ENCODE data around the gene CA4. TPM values are rescaled to one million over a fixed set of nuclear protein-coding genes. Genes with fewer than 3 reads are reported as not detected.

CA4 gene
- total and polyA plus RNA-seq, 2 of the 8 experiments (the other 6 are each of a cell fraction or from before 2014, with no cell fraction given) = 3.6 to 4.2 TPM

- POLR2A ChIA-PET (ENCODE audit: partially characterized antibody) = no interaction called here
- H3K79me1 ChIP-seq (ENCODE audit: low read depth, low read length) = no peaks in the 10 kb centered on the region
- no peak overlapping the region for H2BK5ac ChIP-seq (ENCODE audit: low read depth, low read length)
- no peak overlapping the region for H2BK20ac ChIP-seq (ENCODE audit: low read length)
- no peaks in the 10 kb centered on the region for H3K9me3 ChIP-seq (ENCODE audit: insufficient read depth in 2 of 2, low read depth in 1 of 2, low read length in 1 of 2)
- no peaks in the 10 kb centered on the region for H3K4me1 ChIP-seq (replicated peaks in 1 of 4; ENCODE audit: control insufficient read depth in 3 of 4, insufficient read depth in 4 of 4, low read length in 3 of 4)
- no peaks in the 10 kb centered on the region for H3K36me3 ChIP-seq (ENCODE audit: control insufficient read depth in 2 of 4, insufficient read depth in 4 of 4, low read length in 3 of 4)
- no peak overlapping the region for H3K27ac ChIP-seq (ENCODE audit: low read depth, low read length)
- H3K56ac ChIP-seq (replicated peaks; ENCODE audit: insufficient read length, low read depth, low read length) = no peak overlapping the region
- H2AK5ac ChIP-seq (ENCODE audit: low read depth, low read length) = no peak overlapping the region
- no peaks in the 10 kb centered on the region for H3K27me3 ChIP-seq (replicated peaks in 1 of 4; ENCODE audit: control insufficient read depth in 3 of 4, extremely low read depth in 1 of 4, insufficient read depth in 3 of 4, low read length in 3 of 4)
- H2AFZ ChIP-seq (ENCODE audit: low read length) = no peak overlapping the region
- no peak overlapping the region for H2BK12ac ChIP-seq (ENCODE audit: low read depth, low read length)
- H3K4ac ChIP-seq (replicated peaks; ENCODE audit: insufficient read length, low read depth, low read length) = no peak overlapping the region
- H3K9ac ChIP-seq (replicated peaks in 1 of 4; ENCODE audit: extremely low read depth in 1 of 4, low read depth in 3 of 4, low read length in 3 of 4) = no peak overlapping the region
- H3K4me3 ChIP-seq (ENCODE audit: extremely low read depth in 1 of 4, insufficient read depth in 2 of 4, low read depth in 3 of 4, low read length in 4 of 4) = no peak overlapping the region
- no peak overlapping the region for H2BK120ac ChIP-seq (replicated peaks; ENCODE audit: low read depth, low read length)
- H2BK15ac ChIP-seq (ENCODE audit: low read length) = no peak overlapping the region
- H4K5ac ChIP-seq (ENCODE audit: insufficient read length, low read depth, low read length) = no peak overlapping the region
- no peak overlapping the region for H4K91ac ChIP-seq (replicated peaks; ENCODE audit: insufficient read length, low read length)
- no peak overlapping the region for H3K14ac ChIP-seq (ENCODE audit: insufficient read length)
- H3K23me2 ChIP-seq (ENCODE audit: low read depth, low read length) = no peaks in the 10 kb centered on the region
- CTCF ChIA-PET (ENCODE audit: partially characterized antibody) = interaction anchor here (0.7 to 1.0 kb wide), 3 partner anchors 32 to 53 kb away, joined by 3 to 4 read pairs (median 3); no protein-coding TSS in a partner anchor
- FAIRE-seq = no peak
- no peaks in the 10 kb centered on the region for H3K79me2 ChIP-seq (ENCODE audit: control insufficient read depth in 1 of 2, insufficient read depth in 2 of 2, low read length in 2 of 2)
- WGBS, 2 experiments (ENCODE audit: extremely low coverage in 1 of 2, insufficient coverage in 1 of 2, insufficient read length in 1 of 2, insufficient replicate concordance in 2 of 2, low coverage in 1 of 2, low lambda C conversion rate in 2 of 2, missing lambda C conversion rate in 1 of 2) = 92% methylated on average over 4 of the region's 4 CpGs; no CpG with 5 or more reads in 1 of the 2 experiments
- no peaks in the 10 kb centered on the region for H4K20me1 ChIP-seq (replicated peaks in 1 of 2; ENCODE audit: control insufficient read depth in 1 of 2, insufficient read depth in 2 of 2, low read length in 2 of 2)
- no peak overlapping the region for H3K23ac ChIP-seq (ENCODE audit: insufficient read length)
- H4K8ac ChIP-seq (ENCODE audit: extremely low read depth, insufficient read depth, low read length) = no peak overlapping the region
- DNase-seq (ENCODE audit: low read depth in 1 of 2, low spot score in 2 of 2) = no peak
- H3K18ac ChIP-seq (ENCODE audit: extremely low read depth, low read length) = no peak overlapping the region
- no peak overlapping the region for H3K4me2 ChIP-seq (ENCODE audit: insufficient read depth in 1 of 2, low read depth in 2 of 2, low read length in 2 of 2)
- TF ChIP-seq SAP30 (IDR thresholded peaks at IDR 0.05; ENCODE audit: insufficient read depth, insufficient replicate concordance, low read length) (no peak), PHF8 (conservative IDR thresholded peaks at IDR 0.05; ENCODE audit: low read depth, low read length) (no peak), TAF1 (IDR thresholded peaks at IDR 0.05; ENCODE audit: low read depth, low read length) (no peak), JUN (IDR thresholded peaks at IDR 0.05; ENCODE audit: low read depth, low read length) (no peak), SP1 (IDR thresholded peaks at IDR 0.05; ENCODE audit: low read depth, low read length) (no peak), CEBPB (IDR thresholded peaks at IDR 0.05; ENCODE audit: low read depth, low read length) (no peak), KDM5A (IDR thresholded peaks at IDR 0.05; ENCODE audit: low read length) (no peak), GTF2F1 (IDR thresholded peaks at IDR 0.05; ENCODE audit: borderline replicate concordance, low read depth, low read length) (no peak)
Observed at GRCh38 chr17:60108712-60109111, 41.1 kb upstream of the CA4 start.
